ENCODE results near the gene TMEM106B.

Gene TMEM106B

DNA sequence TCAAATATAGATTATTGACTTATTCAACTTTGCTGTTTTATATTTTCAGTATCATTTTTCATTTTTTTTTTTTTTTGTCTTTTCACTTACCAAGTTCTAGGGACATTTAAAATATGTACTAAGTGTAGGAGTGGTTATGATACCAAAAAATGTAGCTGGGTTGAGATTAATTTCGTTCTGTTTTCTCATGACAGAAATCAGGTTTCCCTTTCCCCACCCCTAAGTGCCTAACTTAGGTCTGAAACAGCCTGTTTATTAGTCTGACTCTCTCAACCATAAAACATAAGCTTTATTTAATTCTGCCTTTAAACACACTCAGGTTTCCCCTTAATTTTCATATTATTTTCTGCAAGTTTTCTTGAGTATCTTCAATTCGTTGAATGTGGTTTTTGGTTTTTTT, 22.1 kb downstream of the TMEM106B start:
- Histone ChIP-seq H3K9me3 (no peaks in the 10 kb centered on the region), H3K4me1 (no peaks in the 10 kb centered on the region), H3K4me3 (ENCODE audit: low read depth, low read length) (no peak overlapping the region), H3K27me3 (no peaks in the 10 kb centered on the region), H3K36me3 (no peaks in the 10 kb centered on the region; the same call in none of the 2 replicates)
- DNase-seq: no peak
- TF ChIP-seq, protein P1, sequence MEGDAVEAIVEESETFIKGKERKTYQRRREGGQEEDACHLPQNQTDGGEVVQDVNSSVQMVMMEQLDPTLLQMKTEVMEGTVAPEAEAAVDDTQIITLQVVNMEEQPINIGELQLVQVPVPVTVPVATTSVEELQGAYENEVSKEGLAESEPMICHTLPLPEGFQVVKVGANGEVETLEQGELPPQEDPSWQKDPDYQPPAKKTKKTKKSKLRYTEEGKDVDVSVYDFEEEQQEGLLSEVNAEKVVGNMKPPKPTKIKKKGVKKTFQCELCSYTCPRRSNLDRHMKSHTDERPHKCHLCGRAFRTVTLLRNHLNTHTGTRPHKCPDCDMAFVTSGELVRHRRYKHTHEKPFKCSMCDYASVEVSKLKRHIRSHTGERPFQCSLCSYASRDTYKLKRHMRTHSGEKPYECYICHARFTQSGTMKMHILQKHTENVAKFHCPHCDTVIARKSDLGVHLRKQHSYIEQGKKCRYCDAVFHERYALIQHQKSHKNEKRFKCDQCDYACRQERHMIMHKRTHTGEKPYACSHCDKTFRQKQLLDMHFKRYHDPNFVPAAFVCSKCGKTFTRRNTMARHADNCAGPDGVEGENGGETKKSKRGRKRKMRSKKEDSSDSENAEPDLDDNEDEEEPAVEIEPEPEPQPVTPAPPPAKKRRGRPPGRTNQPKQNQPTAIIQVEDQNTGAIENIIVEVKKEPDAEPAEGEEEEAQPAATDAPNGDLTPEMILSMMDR (IDR thresholded peaks at IDR 0.05; ENCODE audit: low read depth, low read length): no peak

DNA sequence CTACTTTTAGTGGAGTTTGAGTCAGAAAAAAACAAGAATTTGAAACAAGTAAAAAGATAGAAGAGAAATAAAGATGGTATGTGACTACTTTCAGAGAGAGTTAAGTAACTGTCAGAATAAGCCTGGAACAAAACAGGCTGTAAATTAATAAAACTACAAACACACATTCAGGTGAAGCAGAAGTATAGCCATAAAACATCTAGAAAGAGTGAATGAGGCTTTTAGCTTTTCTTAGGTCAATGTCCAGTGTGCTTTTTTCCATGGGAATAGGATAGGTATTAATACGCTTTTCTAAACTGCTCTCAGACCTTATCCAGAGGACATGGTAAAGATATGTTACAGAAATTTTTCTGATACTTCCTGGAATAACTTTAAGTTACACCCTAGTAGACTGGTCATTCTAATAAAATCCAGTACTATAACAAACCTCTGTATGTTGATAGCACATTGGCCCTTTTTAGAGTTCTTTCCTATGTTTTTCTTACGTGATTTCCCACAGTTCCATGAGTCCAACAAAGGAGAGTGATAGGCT, 23.3 kb downstream of the TMEM106B start:
- Histone ChIP-seq H3K9me3 (no peaks in the 10 kb centered on the region), H3K4me1 (no peaks in the 10 kb centered on the region), H3K4me3 (ENCODE audit: low read depth, low read length) (no peak overlapping the region), H3K36me3 (no peaks in the 10 kb centered on the region; the same call in none of the 2 replicates), H3K27me3 (no peaks in the 10 kb centered on the region)
- TF ChIP-seq, protein P1 (IDR thresholded peaks at IDR 0.05; ENCODE audit: low read depth, low read length): no peak
- no peak for DNase-seq

DNA sequence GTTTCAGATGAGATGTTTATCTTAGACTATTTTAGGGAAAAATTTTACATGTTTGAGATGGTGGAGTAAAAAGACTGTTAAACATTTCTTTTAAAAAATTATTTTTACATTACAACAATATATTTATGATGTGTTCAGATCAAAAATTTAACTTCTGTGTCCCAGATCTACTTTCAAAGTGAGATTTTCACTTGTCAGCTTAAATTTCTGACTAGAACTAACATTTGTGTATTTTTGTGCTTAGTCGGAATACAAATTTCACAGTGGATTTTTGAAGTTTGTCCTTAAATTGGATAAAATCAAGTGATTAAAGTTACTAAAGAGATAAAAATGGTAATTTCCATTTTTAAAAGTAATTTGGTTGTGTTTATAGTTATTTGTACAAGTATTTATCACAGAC, 24.9 kb downstream of the TMEM106B start:
- Histone ChIP-seq H3K27me3 (no peaks in the 10 kb centered on the region), H3K4me1 (no peaks in the 10 kb centered on the region), H3K9me3 (no peaks in the 10 kb centered on the region), H3K36me3 (no peaks in the 10 kb centered on the region; the same call in none of the 2 replicates), H3K4me3 (ENCODE audit: low read depth, low read length) (no peak overlapping the region)
- TF ChIP-seq, protein P1 (IDR thresholded peaks at IDR 0.05; ENCODE audit: low read depth, low read length): no peak
- no peak for DNase-seq

DNA sequence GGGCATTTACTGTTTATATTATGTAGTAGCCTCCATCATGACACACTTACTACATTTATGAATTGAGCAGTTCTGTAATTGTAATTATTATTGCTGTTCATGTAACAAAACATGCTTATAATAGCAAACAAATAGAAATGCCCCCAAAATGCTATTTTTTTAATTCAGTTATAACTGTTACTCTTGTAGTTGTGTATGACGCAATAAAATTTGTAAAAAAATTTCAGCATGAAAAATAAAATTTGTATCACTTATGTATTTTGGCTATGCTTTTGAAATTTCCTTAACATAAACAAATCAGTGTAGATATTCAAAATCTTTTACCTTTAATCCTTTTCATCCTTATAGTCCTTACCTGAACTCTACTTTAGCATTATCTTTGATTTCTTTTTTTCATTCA, 25.9 kb downstream of the TMEM106B start:
- DNase-seq: no peak
- no peak overlapping the region for H3K4me3 ChIP-seq (ENCODE audit: low read depth, low read length)
- TF ChIP-seq, protein P1 (IDR thresholded peaks at IDR 0.05; ENCODE audit: low read depth, low read length): no peak

DNA sequence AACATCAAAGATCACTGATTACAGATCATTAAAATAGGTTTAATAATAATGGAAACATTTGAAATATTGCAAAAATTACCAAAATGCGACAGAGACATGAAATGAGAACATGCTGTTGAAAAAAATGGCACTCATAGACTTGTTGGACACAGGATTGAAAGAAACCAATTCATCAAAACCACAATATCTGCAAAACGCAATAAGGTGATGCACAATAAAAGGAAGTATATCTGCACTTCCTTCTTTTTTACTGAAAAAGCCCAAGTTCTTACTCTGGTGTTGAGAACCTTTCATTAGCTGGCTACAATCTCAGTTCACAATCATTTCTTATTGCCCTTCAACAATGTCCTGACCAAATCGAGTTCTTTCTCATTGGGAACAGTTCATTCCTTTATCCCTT, 28.7 kb downstream of the TMEM106B start:
- TF ChIP-seq, protein P1 (IDR thresholded peaks at IDR 0.05; ENCODE audit: low read depth, low read length): no peak
- no peak overlapping the region for H3K4me3 ChIP-seq (ENCODE audit: low read depth, low read length)
- DNase-seq: no peak

More for the DNA sequence above, 25.9 kb downstream of the TMEM106B start:
- H3K36me3 ChIP-seq: no peaks in the 10 kb centered on the region; the same call in none of the 2 replicates
- H3K4me1 ChIP-seq: no peaks in the 10 kb centered on the region
- no peaks in the 10 kb centered on the region for H3K27me3 ChIP-seq
- no peaks in the 10 kb centered on the region; the same call in 1 of the 2 replicates for H3K9me3 ChIP-seq

DNA sequence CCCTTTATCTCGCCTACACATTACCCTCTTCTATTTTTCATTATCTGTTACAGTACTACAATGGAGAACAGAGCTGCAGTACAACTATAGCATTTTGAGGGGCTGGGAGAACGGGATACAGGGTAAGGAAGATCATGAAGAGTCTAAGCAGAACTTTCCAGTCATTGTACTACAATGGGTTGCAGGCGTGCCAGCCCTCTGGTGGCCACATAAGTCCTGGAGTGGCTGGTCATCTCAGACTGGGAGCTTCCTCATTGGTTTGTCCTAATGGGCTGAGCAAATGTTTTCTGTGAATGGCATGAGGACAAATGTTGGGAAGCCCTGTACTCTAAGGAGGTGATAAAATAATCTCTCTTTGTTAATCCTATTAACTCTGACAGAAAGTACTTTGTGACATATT, 33.0 kb downstream of the TMEM106B start:
- peak; percentile 63 for DNase-seq
- H3K4me3 ChIP-seq (ENCODE audit: low read depth, low read length): no peak overlapping the region
- H3K27me3 ChIP-seq: no peaks in the 10 kb centered on the region
- H3K36me3 ChIP-seq: no peaks in the 10 kb centered on the region
- no peaks in the 10 kb centered on the region; the same call in 1 of the 2 replicates for H3K9me3 ChIP-seq
- no peaks in the 10 kb centered on the region; the same call in 1 of the 2 replicates for H3K4me1 ChIP-seq
- TF ChIP-seq, protein P1 (IDR thresholded peaks at IDR 0.05; ENCODE audit: low read depth, low read length): peak; percentile 83

More for the DNA sequence above, 28.7 kb downstream of the TMEM106B start:
- Histone ChIP-seq H3K27me3 (no peaks in the 10 kb centered on the region), H3K9me3 (no peaks in the 10 kb centered on the region; the same call in 1 of the 2 replicates), H3K36me3 (no peaks in the 10 kb centered on the region; the same call in 1 of the 2 replicates), H3K4me1 (no peaks in the 10 kb centered on the region; the same call in 1 of the 2 replicates)
